Islet of Langerhans (tissue), 1 donor: ENCODE results near the gene KIF12.
"Not testable (repeated sequence)": the region's sequence is repeated elsewhere in the genome, so short reads cannot be mapped to it uniquely, and the experiment has no call there.

ENCODE experiments used
- FAIRE-seq: peaks from one replicate; lab custom pipeline; 2011; peaks lifted over from hg19 to GRCh38; lab: Jason Lieb, UNC

Gene KIF12

DNA sequence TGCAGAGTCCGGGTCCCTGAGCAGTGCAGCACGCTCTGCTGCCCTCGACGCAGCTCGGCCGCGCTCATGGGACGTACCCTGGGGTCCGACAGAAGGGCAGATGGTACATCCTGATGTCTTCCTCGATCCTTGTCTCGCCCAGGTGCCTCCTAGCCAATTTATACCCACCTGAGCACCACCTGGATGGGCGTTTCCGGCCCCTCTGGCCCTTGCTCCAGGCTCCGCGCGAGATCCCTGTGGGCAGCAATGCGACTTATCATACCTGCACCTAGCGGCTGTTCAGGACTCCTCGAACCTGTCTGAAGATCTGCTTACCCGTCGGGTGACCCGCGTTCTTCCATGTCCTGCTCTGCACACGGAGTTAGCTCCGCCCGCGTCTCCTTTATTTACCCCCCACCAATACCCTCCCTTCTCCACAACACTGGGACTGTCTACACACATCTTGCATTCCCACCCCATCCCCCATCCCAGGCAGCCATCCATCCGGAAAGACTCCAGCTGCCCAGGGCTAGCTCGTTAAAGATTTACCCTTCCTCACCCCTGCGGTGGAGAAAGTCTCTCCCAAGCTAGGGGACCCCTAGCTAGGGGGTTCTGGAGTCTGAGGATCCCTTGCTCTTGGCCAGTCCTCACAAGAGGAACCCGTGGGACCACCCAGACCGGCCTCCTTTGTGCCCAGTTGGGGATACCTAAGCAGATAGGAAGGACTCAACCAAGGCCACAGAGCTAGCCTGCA is at the start of gene KIF12:
Gene KIF12, minus strand, starts transcription at position 357 of the 733 bp plus-strand sequence. Its CDS starts 16 bp downstream, at position 341.
- no peak for FAIRE-seq

DNA sequence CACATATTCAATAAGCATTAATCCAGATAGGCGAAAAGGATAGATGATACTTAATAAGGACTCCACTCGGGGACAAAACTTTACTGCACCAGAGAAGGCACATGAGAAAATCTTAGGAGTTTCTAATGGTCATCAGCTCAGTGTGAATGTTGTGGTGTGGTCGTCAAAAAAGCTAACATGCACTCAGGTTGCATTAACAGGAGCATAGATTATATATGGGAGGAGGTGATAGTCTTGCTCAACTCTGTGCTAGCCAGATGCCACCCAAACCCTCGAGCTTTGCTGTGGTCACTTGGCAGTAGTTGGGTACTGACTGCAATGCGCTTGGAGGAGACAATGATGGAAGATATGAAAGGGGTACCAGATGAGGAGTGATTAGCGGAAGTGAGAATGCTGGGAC is 47.6 kb upstream of the KIF12 start:
- no peak for FAIRE-seq

DNA sequence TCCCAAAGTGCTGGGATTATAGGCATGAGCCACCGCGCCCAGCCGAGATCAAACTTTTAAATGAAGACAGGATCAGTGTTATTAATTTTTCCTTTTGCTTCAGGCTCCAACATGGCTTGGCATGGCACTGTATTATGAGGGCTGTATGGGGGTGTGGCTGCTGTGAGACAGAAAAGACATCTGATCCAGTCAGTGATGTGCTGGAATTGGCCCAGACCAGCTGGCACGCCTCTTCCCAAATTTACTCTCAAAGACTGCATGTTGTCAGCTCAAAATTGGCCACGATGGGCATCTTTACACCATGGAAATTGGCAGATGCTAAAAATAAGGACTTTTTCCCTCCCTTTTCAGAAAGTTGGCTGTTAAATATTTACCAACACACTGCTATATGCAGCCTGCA is 44.1 kb upstream of the KIF12 start:
- FAIRE-seq: no peak

DNA sequence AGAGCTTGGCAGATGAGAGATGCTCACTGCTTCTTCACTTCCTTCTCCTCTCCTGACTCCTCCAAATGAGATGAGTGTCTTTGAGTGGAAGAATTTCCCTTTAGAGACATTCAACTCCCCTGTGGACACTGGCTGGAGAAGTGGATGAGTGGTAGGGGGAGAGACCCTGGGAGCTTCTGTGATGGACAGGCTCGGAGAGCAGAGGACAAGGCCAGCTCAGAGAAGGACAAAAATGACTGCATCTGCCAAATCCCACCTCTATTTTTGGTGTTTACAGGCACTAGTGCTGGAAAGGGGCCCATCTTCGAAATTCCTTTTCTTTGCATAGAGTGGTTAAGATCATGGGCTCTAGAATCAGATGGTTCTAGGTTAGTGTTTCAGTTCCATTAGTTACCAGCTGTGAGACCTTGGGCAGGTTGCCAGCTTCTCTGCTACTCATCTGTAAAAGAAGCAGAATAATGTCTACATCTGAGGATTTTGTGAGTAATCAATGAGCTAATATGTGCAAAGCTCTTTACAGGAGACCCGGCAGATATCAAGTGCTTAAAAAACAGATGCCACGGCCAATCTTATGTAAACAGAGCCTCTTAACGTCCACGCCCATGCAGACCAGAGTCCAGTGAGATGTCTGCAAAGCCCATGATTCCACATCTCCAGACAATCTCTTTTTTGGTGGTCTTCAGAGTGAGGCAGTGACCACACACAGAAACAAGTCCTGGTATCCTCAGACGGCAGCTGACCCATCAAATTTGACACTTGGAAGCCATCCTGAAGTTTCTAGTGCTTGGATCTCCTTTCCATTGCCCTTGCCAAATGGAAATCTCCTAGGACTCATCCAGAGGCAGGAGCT is 42.7 kb upstream of the KIF12 start:
- no peak for FAIRE-seq

DNA sequence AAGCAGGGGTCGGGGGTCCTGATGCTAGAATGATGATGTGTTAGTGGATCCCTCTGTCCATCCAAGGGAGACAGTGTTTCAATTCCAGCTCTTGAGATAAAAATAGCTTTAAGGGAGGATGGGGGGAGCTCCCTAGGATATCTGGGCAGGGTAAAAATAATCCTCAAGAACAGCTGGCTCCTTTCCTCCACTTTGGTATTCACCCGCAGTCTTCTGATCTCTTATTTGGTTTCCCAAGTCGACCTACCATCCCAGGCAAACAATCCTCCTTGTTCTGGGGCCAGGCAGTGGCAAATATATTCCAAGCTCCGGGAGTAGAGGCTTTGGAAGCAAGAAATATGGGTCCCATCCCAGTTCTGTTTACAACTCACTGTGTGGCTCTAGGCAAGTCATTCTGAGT is 41.8 kb upstream of the KIF12 start:
- no peak for FAIRE-seq

DNA sequence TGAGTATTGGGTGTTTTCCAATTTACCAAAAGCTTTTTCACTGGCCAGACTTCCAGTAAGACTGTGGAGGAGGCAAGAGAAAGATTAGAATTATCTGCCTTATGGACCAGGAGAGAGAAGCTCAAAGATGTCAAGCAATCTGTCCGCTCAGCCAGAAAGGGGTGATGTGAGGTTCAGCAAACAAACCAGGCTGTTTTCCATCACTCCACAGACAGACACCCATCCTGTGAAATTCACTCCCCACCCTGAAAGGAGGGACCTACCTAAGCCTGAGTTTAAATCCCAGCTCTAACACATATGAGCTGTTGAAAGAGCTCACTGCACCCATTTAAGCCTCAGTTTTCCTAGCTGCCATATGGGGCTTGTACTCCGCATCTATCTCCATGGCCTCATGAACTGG is 41.3 kb upstream of the KIF12 start:
- FAIRE-seq: no peak

DNA sequence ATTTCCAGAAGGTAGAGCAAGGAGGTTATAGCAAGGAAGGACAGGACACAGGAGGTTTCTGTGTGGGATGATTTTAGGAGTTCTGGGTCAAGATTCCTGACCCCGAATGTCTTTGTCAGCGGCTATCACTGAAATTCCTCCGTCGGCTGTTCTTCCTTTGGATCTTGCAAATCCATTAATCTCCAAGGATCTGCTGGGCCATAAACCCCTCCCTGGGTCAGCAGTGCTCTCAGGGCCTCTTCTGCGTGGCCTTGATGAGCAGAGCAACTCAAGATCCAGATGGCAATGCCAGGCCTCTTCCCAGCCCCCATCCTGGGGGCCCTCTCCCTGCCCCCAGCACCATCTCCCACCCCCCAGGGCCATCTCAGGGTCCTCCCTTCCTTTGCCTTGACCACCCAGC is 40.0 kb upstream of the KIF12 start:
- no peak for FAIRE-seq

DNA sequence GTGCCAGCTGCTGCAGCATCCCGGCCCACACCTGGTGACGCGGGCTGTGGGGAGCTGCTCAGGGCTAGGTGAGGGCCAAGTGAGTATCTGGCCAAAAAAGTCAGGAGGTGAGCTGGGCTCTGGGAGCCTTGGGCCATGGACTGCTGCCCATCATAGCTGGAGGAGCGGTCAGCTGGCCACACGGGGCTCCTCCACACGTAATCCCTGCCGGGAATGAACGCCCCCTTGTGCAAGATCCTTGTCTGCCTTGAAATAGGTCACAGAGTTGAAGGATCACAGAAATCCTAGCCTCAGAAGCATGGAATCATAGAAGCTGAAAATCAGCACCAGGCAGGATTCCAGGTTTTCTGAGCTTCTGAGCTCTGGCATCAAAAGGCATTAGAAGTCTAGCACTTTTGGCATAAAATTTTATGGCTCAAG is 39.5 kb upstream of the KIF12 start:
- no peak for FAIRE-seq

DNA sequence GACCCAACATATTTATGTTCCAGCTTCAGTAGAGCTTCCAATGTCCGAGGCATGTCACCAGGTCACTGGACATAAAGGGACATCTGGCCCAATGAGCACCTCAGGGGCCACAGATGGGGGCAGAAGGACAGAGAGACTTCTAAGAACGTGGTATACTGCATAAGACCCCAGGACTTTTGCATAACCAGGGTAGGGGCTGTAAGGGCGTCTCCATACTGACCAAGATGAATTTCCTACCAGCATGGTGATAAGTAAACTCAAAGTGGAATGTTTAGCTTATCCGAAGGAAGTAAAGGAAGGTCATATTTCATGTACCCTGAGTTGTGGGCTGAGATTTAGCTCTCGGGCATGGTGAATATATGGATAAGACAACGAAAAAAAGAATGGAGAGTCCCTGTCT is 38.7 kb upstream of the KIF12 start:
- no peak for FAIRE-seq

DNA sequence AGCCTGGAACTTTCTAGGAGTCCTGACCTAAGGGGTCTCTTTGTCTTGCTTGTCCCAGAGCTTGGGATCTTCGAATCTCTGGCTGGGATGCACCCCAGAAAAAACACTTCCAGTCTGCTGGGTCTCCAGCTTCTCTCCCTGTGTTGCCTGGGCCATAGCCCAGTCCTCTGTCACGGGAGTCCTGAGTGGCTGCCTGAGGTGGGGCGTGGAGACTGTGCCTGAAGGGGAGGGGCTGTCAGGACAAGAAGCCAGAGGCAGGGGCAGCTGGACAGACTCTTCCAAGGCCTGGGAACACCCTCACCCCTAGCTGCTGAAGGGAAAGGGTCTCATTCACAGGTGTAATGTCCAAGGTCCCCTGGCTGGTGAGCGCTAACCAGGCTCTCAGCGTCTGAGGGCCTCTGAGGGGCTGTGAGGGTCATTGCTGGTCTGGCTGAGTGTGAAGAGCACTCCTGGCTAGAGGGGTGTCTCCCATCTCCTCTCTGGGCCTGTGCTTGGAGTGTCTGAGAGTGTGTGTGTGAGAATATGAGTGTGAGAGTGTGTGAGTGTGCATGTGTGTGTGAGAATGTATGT is 35.8 kb upstream of the KIF12 start:
- no peak for FAIRE-seq

DNA sequence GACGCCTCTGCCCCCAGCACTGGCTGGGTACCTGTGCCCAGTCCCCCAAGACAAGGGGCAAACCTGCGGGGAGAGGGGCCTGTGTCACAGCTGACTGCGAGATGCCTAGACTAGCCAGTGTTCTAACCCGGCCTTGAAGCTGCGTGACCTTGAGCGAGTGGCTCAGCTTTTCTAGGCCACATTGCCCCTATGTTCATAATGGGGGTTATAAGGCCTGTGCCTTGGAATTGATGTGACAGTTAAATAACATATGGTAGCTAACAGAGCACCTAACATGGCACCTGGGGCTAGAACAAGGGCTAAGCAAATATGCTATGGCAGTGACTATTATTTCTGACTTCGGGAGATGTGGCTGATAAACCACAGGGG is 33.4 kb upstream of the KIF12 start:
- FAIRE-seq: no peak

DNA sequence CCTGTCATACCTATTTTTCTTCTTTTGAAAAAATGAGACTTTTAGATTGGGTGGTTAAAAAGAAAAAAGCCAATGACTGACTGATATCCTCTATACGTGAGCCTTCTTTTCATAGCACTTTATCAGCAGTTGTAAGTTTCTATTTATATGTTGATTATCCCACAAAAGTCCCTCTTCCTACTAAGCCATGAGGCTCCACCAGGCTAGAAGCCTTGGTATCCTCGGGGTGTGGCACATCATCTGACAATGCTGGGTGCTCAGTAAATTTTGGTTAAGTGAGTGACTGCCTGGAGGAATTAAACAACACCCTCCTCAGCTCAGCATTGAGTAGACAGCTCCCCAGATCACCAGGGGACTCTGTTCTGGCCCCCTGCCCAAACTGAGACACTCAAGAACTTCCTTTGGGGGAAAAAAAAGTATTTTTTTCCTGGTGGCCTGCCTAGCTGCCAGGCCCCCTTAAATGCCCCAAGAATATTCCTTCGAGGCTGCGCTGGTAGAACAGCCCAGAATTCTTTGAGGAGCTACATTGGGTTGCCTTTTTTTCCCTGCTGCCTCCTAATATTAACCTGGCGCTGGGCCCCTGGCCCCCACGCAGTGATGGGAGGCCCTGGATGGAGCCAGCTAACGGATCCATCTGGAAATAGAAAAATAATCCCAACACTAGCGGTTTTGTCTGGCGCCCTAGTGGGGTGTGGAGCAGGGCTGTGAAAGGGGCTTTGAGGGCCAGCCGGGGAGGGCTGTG is 32.9 kb upstream of the KIF12 start:
- FAIRE-seq: no peak

DNA sequence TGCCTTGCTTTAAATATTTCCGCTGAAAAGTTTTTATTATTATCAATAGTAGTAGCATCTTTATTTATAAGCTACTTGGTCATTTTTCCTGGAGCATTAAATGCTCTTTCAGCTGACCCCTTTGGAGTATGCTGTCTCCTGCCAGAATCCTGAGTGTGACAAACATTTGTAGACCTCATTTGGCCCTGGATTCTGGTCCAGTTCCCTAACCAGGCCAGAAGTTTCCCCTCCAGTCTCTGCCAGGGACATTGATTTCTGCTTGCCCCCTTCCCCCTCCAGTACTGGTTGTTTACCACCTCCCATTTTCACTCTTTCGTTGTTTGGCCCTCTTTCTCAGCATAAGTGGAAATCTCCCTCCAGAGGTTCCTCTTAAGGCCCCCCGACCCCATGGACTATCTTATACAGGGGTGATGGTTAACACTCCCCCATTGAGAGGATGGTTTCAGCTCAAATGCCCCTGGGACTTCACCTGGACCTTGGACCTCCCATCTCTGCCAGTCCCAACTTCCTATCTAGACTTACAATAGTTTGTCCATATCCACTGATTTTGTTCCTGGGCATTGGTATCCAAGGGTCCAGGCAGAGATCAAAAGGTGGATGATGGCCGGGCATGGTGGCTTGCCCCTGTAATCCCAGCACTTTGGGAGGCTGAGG is 31.7 kb upstream of the KIF12 start:
- FAIRE-seq: no peak

DNA sequence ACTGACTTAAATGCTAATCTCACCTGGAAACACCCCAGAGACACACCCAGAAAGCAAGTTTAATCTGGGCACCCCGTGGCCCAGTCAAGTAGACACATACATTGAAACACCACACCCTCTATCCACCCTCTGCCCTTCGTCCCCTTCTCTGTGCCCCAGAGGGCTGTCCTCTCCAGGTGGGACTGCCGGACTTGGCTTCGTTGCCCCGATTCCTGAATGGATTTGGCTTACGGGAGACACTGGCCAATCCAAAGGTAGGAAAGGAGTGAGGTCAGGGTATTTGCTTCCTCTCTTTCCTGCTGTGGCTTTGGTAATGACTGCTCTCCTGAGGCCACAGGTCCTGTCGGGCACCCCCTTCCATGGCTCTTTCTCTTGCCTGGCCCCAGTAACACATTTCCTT is 31.0 kb upstream of the KIF12 start:
- no peak for FAIRE-seq

DNA sequence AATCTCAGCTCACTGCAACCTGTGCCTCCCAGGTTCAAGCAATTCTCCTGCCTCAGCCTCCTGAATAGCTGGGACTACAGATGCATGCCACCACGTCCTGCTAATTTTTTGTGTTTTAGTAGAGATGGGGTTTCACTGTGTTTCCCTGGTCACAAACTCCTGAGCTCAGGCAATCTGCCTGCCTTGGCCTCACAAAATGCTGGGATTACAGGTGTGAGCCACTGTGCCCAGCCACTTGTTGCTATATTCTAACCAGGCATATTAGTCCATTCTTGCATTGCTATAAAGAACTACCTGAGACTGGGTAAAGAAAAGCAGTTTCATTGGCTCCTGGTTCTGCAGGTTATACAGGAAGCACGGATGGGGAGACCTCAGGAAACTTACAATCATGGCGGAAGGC is 29.7 kb upstream of the KIF12 start:
- FAIRE-seq: not testable (repeated sequence)

DNA sequence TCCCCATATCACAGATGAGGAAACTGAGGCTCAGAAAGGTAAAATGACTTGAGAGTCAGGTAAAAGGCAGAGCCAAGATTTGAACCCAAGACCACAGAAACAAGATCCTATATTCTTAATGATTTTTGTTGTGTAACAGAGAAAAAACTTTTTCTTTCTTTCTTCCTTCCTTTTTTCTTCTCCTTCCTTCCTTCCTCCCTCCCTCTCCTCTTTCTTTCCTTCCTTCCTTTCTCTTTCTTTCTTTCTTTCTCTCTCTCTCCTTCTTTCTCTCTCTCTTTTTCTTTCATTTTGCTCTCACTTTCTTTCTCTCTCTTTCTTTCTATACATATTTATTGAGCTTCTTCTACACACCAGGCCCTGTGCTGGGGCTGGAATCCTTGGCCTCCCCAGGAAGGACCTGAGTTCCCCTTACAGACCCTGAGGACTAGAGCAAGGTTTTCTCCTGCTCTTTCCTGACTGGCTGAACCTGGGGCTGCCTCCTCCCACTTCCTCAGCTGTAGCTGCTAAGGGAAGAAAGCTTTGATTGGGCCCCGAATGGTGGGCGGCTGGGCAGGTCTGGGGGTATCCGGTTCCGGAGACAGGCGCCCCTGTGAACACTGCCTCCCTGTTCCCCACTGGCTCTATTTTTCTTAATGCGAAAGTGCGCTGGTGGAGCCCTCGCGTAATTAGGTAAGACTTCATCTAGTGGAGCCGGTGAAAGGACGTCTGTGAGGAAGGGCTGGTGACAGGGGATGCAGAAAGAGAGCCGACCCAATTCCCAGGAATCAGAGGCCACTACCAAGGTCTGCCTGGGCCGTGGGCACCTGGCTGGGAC is 27.4 kb upstream of the KIF12 start:
- FAIRE-seq: no peak

DNA sequence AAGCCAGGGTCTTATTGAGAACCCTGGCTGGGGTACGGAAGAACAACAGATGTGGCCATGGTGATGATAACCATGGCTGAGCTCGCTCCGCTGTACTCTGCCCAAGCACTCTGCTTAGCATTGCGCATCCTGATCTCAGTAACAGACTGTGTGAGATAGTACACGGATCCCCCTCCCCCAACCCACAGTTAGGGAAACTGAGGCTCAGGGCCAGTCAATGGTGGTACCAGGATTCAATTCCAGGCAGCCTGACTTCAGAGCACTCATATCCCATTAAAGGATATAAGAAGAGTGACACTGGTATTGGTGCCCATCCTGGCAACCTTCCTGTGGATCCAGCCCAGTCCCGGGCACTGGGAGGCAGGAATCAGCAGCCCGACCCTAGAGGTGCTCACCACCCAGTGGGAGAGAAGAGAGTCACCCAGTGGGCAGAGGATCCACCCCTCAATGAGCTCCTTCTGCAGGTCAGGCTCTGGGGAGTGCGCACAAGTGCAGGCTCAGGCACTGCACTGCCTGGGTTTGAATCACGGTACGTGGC is 26.5 kb upstream of the KIF12 start:
- no peak for FAIRE-seq

DNA sequence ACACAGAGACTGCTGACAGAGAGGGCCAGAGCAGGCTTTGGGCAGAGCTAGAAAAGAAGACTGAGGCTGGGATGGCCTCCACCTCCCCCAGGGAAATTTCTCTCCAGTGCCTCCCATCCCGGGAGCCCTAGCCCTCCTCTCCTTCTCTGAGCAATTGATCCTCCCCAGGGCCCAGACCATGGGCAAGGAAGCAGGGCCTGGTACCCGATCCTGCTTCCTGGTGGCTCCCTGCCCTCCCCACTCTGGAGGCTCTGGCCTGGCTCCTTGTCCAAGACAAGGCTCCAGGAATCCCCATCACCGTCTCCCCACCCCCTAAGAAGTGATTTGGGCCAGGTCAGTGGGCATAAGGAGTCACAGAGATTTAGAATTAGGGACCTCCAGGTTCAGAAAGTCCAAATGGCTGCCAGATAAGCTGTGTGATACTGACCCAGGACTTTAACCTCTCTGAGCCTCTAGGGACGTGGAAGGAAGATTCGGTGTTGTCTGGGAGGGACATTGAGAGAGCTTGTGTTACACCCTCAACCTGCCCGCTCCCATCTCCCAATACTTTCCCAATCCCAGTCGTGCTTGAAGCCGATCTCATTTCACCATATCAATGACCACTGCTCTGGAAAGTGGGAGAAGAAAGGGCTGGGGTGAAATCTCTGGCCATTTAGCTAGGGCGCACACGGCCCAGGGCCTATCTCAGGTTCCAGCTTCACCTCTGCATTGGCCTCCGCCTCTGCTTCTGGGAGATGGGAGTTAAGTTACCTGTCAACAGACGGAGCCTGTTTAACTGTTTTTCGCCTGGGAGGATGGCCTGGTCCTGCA is 25.8 kb upstream of the KIF12 start:
- no peak for FAIRE-seq

DNA sequence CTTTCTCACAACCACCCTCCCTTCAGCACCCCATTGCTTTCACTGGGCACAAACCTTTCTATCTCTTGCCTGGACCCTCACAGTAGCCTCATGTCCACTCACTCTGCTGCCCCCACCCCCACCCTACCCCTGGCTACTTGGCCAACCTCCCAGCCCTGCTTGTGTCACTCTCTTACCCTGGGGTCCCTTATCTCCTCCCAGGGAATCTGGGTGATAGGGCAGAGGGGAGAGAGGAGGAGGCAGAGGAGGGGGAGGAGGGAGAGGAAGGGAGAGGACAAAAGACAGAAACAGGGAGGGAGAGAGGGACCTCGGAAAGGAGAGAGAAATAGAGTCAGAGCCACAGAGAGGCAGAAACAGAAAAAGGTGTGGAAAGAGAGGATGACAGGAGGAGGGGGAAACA is 25.0 kb upstream of the KIF12 start:
- no peak for FAIRE-seq
